Karpas-422 (cell line): ENCODE results near the gene MAMDC2. TPM values are rescaled to one million over a fixed set of nuclear protein-coding genes. Genes with fewer than 3 reads are reported as not detected.

ENCODE experiments used
- DNase-seq: peaks from one replicate; pipeline ENCODE4 v3.0.0-alpha.2; 2015
- H2AFZ ChIP-seq: fragments of 200-600 bp; sonication (generic); 2 replicates; pipeline ENCODE4 v1.6.1; 2014; ENCODE audit warnings: antibody characterized with exemption, low read length, mixed read lengths
- H3K27ac ChIP-seq: fragments of 200-600 bp; sonication (generic); 2 replicates; pipeline ENCODE4 v1.5.1; 2014; ENCODE audit warnings: mild to moderate bottlenecking, low read length, moderate library complexity
- H3K27me3 ChIP-seq: fragments of 200-600 bp; sonication (generic); 2 replicates; pipeline ENCODE4 v1.6.1; 2014; ENCODE audit warnings: low read length, mixed read lengths
- H3K36me3 ChIP-seq: fragments of 200-600 bp; sonication (generic); 2 replicates; pipeline ENCODE4 v1.6.1; 2014; ENCODE audit warnings: low read length, mixed read lengths; ENCODE audit not compliant: insufficient read depth
- H3K4me1 ChIP-seq: fragments of 200-600 bp; sonication (generic); 2 replicates; pipeline ENCODE4 v1.6.1; 2014; ENCODE audit warnings: mild to moderate bottlenecking, low read length, mixed read lengths
- H3K4me2 ChIP-seq: fragments of 200-600 bp; sonication (generic); 2 replicates; pipeline ENCODE4 v1.6.1; 2014; ENCODE audit warnings: low read length, low read depth, mild to moderate bottlenecking; ENCODE audit not compliant: poor library complexity, severe bottlenecking
- H3K4me3 ChIP-seq: fragments of 200-600 bp; sonication (generic); 2 replicates; pipeline ENCODE4 v1.5.1; 2014; ENCODE audit warnings: mild to moderate bottlenecking, antibody characterized with exemption, low read length, mixed read lengths
- H3K79me2 ChIP-seq: fragments of 200-600 bp; sonication (generic); 2 replicates; pipeline ENCODE4 v1.6.1; 2014; ENCODE audit warnings: mild to moderate bottlenecking, low read length, mixed read lengths
- H3K9ac ChIP-seq: fragments of 200-600 bp; sonication (generic); 2 replicates; pipeline ENCODE4 v1.6.0; 2014; ENCODE audit warnings: low read length
- H3K9me2 ChIP-seq: fragments of 200-600 bp; sonication (generic), shearing (Covaris generic); replicated peaks from 2 replicates; pipeline ENCODE4 v1.6.0; 2014; ENCODE audit warnings: mild to moderate bottlenecking, low read length, moderate library complexity; ENCODE audit not compliant: insufficient read depth
- H3K9me3 ChIP-seq: fragments of 300-700, 200-600 bp; sonication (generic); 2 replicates; pipeline ENCODE4 v1.6.1; 2014; ENCODE audit warnings: low read length, mixed read lengths
- H4K20me1 ChIP-seq: fragments of 200-600 bp; sonication (generic); 2 replicates; pipeline ENCODE4 v1.6.1; 2014; ENCODE audit warnings: mild to moderate bottlenecking, antibody characterized with exemption, low read length, low read depth; ENCODE audit not compliant: insufficient read depth
- total RNA-seq: library from RNA; depleted of rRNA; stranded (reverse); fragments of >200 nt; shearing (Covaris generic); gene quantifications from 2 replicates; pipeline ENCODE4 v1.2.3, GENCODE V29; 2014; ENCODE audit warnings: low replicate concordance

Gene MAMDC2
- total RNA-seq, 1 experiment from 2014 or later = not detected

GRCh38 chr9:70042461-70043215, 1.0 kb upstream of the MAMDC2 start:
- no peak overlapping the region for H3K4me2 ChIP-seq
- no peaks in the 10 kb centered on the region for H3K9me3 ChIP-seq
- no peaks in the 10 kb centered on the region for H3K79me2 ChIP-seq
- H3K36me3 ChIP-seq = no peaks in the 10 kb centered on the region
- H3K9me2 ChIP-seq = no peaks in the 10 kb centered on the region
- no peak overlapping the region for H3K4me3 ChIP-seq
- H2AFZ ChIP-seq = no peak overlapping the region
- no peak overlapping the region for H3K27ac ChIP-seq
- no peaks in the 10 kb centered on the region for H3K27me3 ChIP-seq
- DNase-seq = no peak
- H4K20me1 ChIP-seq = no peaks in the 10 kb centered on the region
- no peaks in the 10 kb centered on the region for H3K4me1 ChIP-seq
- H3K9ac ChIP-seq = no peak overlapping the region

GRCh38 chr9:70043285-70043684, 363 bp upstream of the MAMDC2 start:
- H3K9me3 ChIP-seq = no peaks in the 10 kb centered on the region
- no peak overlapping the region for H3K4me3 ChIP-seq
- no peak overlapping the region for H3K9ac ChIP-seq
- no peaks in the 10 kb centered on the region for H3K9me2 ChIP-seq
- no peaks in the 10 kb centered on the region for H3K79me2 ChIP-seq
- H2AFZ ChIP-seq = no peak overlapping the region
- H3K4me2 ChIP-seq = no peak overlapping the region
- H3K36me3 ChIP-seq = no peaks in the 10 kb centered on the region
- H3K27me3 ChIP-seq = no peaks in the 10 kb centered on the region
- no peak overlapping the region for H3K27ac ChIP-seq
- no peaks in the 10 kb centered on the region for H3K4me1 ChIP-seq
- H4K20me1 ChIP-seq = no peaks in the 10 kb centered on the region
- DNase-seq = no peak

- H2AFZ ChIP-seq = no peak overlapping the region
- H3K27ac ChIP-seq = no peak overlapping the region
- no peaks in the 10 kb centered on the region for H3K27me3 ChIP-seq
- H3K36me3 ChIP-seq = no peaks in the 10 kb centered on the region
- H3K9ac ChIP-seq = no peak overlapping the region
- no peaks in the 10 kb centered on the region for H3K4me1 ChIP-seq
- DNase-seq = no peak
- H3K9me3 ChIP-seq = no peaks in the 10 kb centered on the region
- H3K79me2 ChIP-seq = no peaks in the 10 kb centered on the region
- H3K4me3 ChIP-seq = no peak overlapping the region
- no peaks in the 10 kb centered on the region for H4K20me1 ChIP-seq
- H3K4me2 ChIP-seq = no peak overlapping the region
- no peaks in the 10 kb centered on the region for H3K9me2 ChIP-seq
These were observed 1.1 kb downstream of the MAMDC2 start for GRCh38 chr9:70044490-70045307.

GRCh38 chr9:70045452-70045851, 1.8 kb downstream of the MAMDC2 start:
- Histone ChIP-seq H3K79me2 (no peaks in the 10 kb centered on the region), H4K20me1 (no peaks in the 10 kb centered on the region), H2AFZ (no peak overlapping the region; the same call in 1 of the 2 replicates), H3K9me2 (no peaks in the 10 kb centered on the region), H3K9me3 (no peaks in the 10 kb centered on the region), H3K9ac (no peak overlapping the region), H3K27me3 (no peaks in the 10 kb centered on the region), H3K4me3 (no peak overlapping the region), H3K27ac (no peak overlapping the region), H3K4me1 (no peaks in the 10 kb centered on the region), H3K36me3 (no peaks in the 10 kb centered on the region), H3K4me2 (no peak overlapping the region)
- DNase-seq = no peak

- no peaks in the 10 kb centered on the region for H4K20me1 ChIP-seq
- no peaks in the 10 kb centered on the region for H3K27me3 ChIP-seq
- no peaks in the 10 kb centered on the region for H3K9me2 ChIP-seq
- H3K79me2 ChIP-seq = no peaks in the 10 kb centered on the region
- no peak overlapping the region for H2AFZ ChIP-seq
- DNase-seq = no peak
- no peak overlapping the region for H3K4me3 ChIP-seq
- no peaks in the 10 kb centered on the region for H3K9me3 ChIP-seq
- H3K27ac ChIP-seq = no peak overlapping the region
- no peaks in the 10 kb centered on the region for H3K36me3 ChIP-seq
- H3K4me1 ChIP-seq = no peaks in the 10 kb centered on the region
- H3K9ac ChIP-seq = no peak overlapping the region
- H3K4me2 ChIP-seq = no peak overlapping the region
These were observed 2.8 kb downstream of the MAMDC2 start for GRCh38 chr9:70046274-70047070.

- Histone ChIP-seq H3K9me3 (no peaks in the 10 kb centered on the region), H3K27me3 (no peaks in the 10 kb centered on the region), H3K27ac (no peak overlapping the region), H3K9ac (no peak overlapping the region), H3K4me2 (no peak overlapping the region), H3K79me2 (no peaks in the 10 kb centered on the region), H3K36me3 (no peaks in the 10 kb centered on the region), H4K20me1 (no peaks in the 10 kb centered on the region), H3K4me3 (no peak overlapping the region), H2AFZ (no peak overlapping the region), H3K9me2 (no peaks in the 10 kb centered on the region), H3K4me1 (no peaks in the 10 kb centered on the region)
- no peak for DNase-seq
These were observed 5.6 kb downstream of the MAMDC2 start for GRCh38 chr9:70049236-70049635.

GRCh38 chr9:70049672-70050271, 6.1 kb downstream of the MAMDC2 start:
- Histone ChIP-seq H3K9me2 (no peaks in the 10 kb centered on the region), H3K27ac (no peak overlapping the region), H3K9me3 (no peaks in the 10 kb centered on the region), H3K27me3 (no peaks in the 10 kb centered on the region), H3K4me2 (no peak overlapping the region), H3K9ac (no peak overlapping the region), H3K36me3 (no peaks in the 10 kb centered on the region), H4K20me1 (no peaks in the 10 kb centered on the region), H2AFZ (no peak overlapping the region), H3K79me2 (no peaks in the 10 kb centered on the region), H3K4me1 (no peaks in the 10 kb centered on the region), H3K4me3 (no peak overlapping the region)
- DNase-seq = no peak
